ENCODE data around the gene SLC43A1.

Gene SLC43A1

DNA sequence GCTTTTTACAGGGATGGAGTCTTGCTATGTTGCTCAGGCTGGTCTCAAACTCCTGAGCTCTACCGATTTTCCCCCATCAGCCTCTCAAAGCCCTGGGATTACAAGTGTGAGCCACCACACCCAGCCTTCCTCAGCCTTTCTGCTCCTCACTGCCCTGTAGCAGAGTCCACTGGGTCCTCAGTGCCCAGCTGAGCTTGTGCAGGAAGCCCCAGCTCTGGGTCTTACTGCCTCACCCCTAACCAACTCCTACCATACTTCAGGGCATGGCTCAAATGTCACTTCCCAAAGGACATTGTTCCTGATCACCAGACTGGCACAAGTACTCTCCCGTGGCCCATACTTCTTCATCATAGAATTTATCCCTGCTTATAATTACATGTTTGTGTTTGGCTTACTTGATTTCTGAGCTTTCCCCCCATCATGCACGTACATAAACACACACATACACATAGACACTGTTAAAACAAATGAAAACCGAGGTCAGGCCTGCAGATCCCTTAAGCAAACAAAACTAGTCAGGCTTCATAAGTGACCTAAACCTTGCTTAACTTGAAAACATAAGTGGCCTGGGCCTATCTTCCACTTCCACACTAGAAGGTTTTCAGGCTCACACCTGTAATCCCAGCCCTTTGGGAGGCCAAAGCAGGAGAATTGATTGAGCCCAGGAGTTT is 74.6 kb downstream of the SLC43A1 start:
- no peak overlapping the region for H2BK12ac ChIP-seq (ENCODE audit: low read length in 2 of 2)
- H3K18ac ChIP-seq (ENCODE audit: low read depth in 1 of 2, low read length in 2 of 2) = no peak overlapping the region
- no peak overlapping the region for H3K4me2 ChIP-seq (ENCODE audit: low read length, poor library complexity, severe bottlenecking)
- no peak overlapping the region for H3K14ac ChIP-seq (ENCODE audit: low read length in 2 of 2)
- H3K4me3 ChIP-seq (ENCODE audit: insufficient read depth in 1 of 2, low read depth in 1 of 2, low read length in 2 of 2) = no peak overlapping the region
- no peaks in the 10 kb centered on the region for H3K9me3 ChIP-seq (ENCODE audit: control insufficient read depth, low read length)
- H2BK5ac ChIP-seq (ENCODE audit: low read depth, low read length, poor library complexity, severe bottlenecking) = no peak overlapping the region
- no peak overlapping the region for H2AK5ac ChIP-seq (ENCODE audit: low read length, severe bottlenecking)
- WGBS = 84% methylated on average over 4 of the region's 4 CpGs
- no peaks in the 10 kb centered on the region for H3K4me1 ChIP-seq (ENCODE audit: control insufficient read depth, insufficient read depth, low read depth, low read length)
- H3K23ac ChIP-seq (ENCODE audit: low read length in 2 of 2) = no peak overlapping the region
- no peak overlapping the region for H4K8ac ChIP-seq (ENCODE audit: low read length)
- no peak for DNase-seq
- peaks cover 0 to under 1% of the 10 kb centered on the region in 2 experiments for H3K27me3 ChIP-seq (ENCODE audit: control insufficient read depth in 1 of 2, insufficient read depth in 1 of 2, low read length in 2 of 2)
- no peak overlapping the region for H3K27ac ChIP-seq (ENCODE audit: low read length, poor library complexity, severe bottlenecking)
- H4K91ac ChIP-seq (ENCODE audit: low read length) = no peak overlapping the region
- no peak overlapping the region for H2AFZ ChIP-seq (ENCODE audit: low read depth, low read length)
- no peaks in the 10 kb centered on the region for H3K36me3 ChIP-seq (ENCODE audit: control insufficient read depth in 1 of 2, insufficient read depth in 2 of 2, low read depth in 1 of 2, low read length in 2 of 2)
- no peaks in the 10 kb centered on the region for H3K79me1 ChIP-seq (replicated peaks; ENCODE audit: low read length, poor library complexity, severe bottlenecking)
- H2BK120ac ChIP-seq (ENCODE audit: low read depth, low read length) = no peak overlapping the region
- H3K4ac ChIP-seq (ENCODE audit: low read depth in 1 of 2, low read length in 2 of 2) = no peak overlapping the region
- H2BK15ac ChIP-seq (ENCODE audit: low read depth, poor library complexity, severe bottlenecking) = no peak overlapping the region
- no peak overlapping the region for H3K9ac ChIP-seq (ENCODE audit: low read length)

DNA sequence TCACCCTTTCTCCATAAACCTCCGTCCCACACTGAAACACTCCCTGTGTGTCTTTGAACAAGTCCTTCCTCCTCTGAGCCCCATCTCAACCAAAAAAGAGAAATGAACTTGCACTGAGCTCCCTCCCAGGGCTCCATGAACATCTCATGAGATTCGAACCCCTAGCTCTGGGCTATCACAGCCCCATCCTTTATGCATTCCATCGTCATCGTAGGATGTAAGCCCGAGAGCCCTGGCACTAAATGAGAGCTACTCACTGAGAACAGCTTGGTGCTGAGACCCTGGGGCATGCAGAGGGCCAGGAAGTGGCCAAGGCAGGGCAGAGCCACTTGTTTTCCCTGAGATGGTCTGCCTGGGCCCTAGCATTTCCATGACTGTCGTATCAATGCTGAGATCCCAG is 75.7 kb downstream of the SLC43A1 start:
- DNase-seq = no peak
- no peak overlapping the region for H2BK5ac ChIP-seq (ENCODE audit: low read depth, low read length, poor library complexity, severe bottlenecking)
- no peak overlapping the region for H3K4me3 ChIP-seq (ENCODE audit: insufficient read depth in 1 of 2, low read depth in 1 of 2, low read length in 2 of 2)
- H3K4me1 ChIP-seq (ENCODE audit: control insufficient read depth, insufficient read depth, low read depth, low read length) = peaks cover 3% of the 10 kb centered on the region
- H4K8ac ChIP-seq (ENCODE audit: low read length) = no peak overlapping the region
- H3K36me3 ChIP-seq (ENCODE audit: control insufficient read depth in 1 of 2, insufficient read depth in 2 of 2, low read depth in 1 of 2, low read length in 2 of 2) = no peaks in the 10 kb centered on the region
- H3K9me3 ChIP-seq (ENCODE audit: control insufficient read depth, low read length) = no peaks in the 10 kb centered on the region
- H3K9ac ChIP-seq (ENCODE audit: low read length) = no peak overlapping the region
- H2BK15ac ChIP-seq (ENCODE audit: low read depth, poor library complexity, severe bottlenecking) = no peak overlapping the region
- 72% methylated on average over 6 of the region's 6 CpGs for WGBS
- no peak overlapping the region for H3K4ac ChIP-seq (ENCODE audit: low read depth in 1 of 2, low read length in 2 of 2)
- H3K79me1 ChIP-seq (replicated peaks; ENCODE audit: low read length, poor library complexity, severe bottlenecking) = no peaks in the 10 kb centered on the region
- no peak overlapping the region for H2BK120ac ChIP-seq (ENCODE audit: low read depth, low read length)
- no peak overlapping the region for H2AFZ ChIP-seq (ENCODE audit: low read depth, low read length)
- no peak overlapping the region for H3K18ac ChIP-seq (ENCODE audit: low read depth in 1 of 2, low read length in 2 of 2)
- H3K4me2 ChIP-seq (ENCODE audit: low read length, poor library complexity, severe bottlenecking) = no peak overlapping the region
- no peak overlapping the region for H2AK5ac ChIP-seq (ENCODE audit: low read length, severe bottlenecking)
- no peak overlapping the region for H3K27ac ChIP-seq (ENCODE audit: low read length, poor library complexity, severe bottlenecking)
- H3K23ac ChIP-seq (ENCODE audit: low read length in 2 of 2) = no peak overlapping the region
- H2BK12ac ChIP-seq (ENCODE audit: low read length in 2 of 2) = no peak overlapping the region
- no peak overlapping the region for H3K14ac ChIP-seq (ENCODE audit: low read length in 2 of 2)
- H4K91ac ChIP-seq (ENCODE audit: low read length) = no peak overlapping the region
- H3K27me3 ChIP-seq (ENCODE audit: control insufficient read depth in 1 of 2, insufficient read depth in 1 of 2, low read length in 2 of 2) = no peaks in the 10 kb centered on the region

DNA sequence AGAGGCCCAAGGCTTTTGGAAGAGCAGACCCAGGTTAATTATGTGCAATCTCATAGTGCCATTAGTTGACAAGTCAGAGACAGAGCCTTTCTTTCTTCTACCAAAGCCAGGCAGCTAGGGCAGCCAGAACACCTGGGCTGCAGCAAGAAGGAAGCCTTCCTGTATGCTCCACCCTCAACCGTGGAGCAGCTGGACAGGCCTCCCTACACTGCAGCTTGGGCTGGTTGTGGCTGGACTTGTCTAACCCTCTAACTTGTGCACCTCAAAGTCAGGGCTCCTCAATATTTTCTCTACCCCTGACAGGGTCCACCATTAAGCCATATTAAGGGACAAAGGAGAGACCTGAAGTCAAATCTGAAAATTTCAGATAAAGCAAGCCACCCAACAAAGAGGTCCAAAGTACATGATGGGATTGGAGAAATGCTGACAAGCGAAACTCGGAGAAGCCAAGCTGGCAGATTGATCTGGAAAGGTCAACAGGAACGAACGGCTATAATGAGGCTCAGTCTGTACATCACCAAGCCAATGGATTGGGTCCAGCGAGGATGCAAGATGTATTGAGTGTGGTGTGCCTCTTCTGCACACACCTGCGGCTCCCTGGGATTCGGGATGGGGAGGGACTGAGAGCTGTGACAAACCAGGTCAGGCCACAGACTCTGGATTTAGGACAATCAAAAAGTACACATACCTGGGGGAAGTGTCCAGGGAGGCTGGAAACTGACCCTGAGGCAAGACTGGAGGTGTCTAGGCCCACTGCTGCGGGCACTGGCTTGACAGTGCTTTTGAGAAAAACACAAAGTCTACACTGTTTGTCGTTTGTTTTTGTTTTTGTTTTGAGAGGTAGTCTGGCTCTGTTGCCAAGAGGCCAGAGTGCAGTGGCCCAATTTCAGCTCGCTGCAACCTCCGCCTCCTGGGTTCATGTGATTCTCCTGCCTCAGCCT is 76.9 kb downstream of the SLC43A1 start:
- Histone ChIP-seq H3K9ac (ENCODE audit: low read length) (no peak overlapping the region), H3K36me3 (ENCODE audit: control insufficient read depth in 1 of 2, insufficient read depth in 2 of 2, low read depth in 1 of 2, low read length in 2 of 2) (no peaks in the 10 kb centered on the region), H3K4me1 (ENCODE audit: control insufficient read depth, insufficient read depth, low read depth, low read length) (peaks cover 3% of the 10 kb centered on the region), H3K23ac (ENCODE audit: low read length in 2 of 2) (no peak overlapping the region), H3K14ac (ENCODE audit: low read length in 2 of 2) (no peak overlapping the region), H3K4ac (ENCODE audit: low read depth in 1 of 2, low read length in 2 of 2) (no peak overlapping the region), H4K91ac (ENCODE audit: low read length) (no peak overlapping the region), H2BK12ac (ENCODE audit: low read length in 2 of 2) (no peak overlapping the region), H3K9me3 (ENCODE audit: control insufficient read depth, low read length) (no peaks in the 10 kb centered on the region), H2AFZ (ENCODE audit: low read depth, low read length) (no peak overlapping the region), H2BK5ac (ENCODE audit: low read depth, low read length, poor library complexity, severe bottlenecking) (no peak overlapping the region), H3K27ac (ENCODE audit: low read length, poor library complexity, severe bottlenecking) (no peak overlapping the region), H3K18ac (ENCODE audit: low read depth in 1 of 2, low read length in 2 of 2) (no peak overlapping the region), H2BK15ac (ENCODE audit: low read depth, poor library complexity, severe bottlenecking) (no peak overlapping the region), H3K4me2 (ENCODE audit: low read length, poor library complexity, severe bottlenecking) (no peak overlapping the region), H2BK120ac (ENCODE audit: low read depth, low read length) (no peak overlapping the region), H3K79me1 (replicated peaks; ENCODE audit: low read length, poor library complexity, severe bottlenecking) (no peaks in the 10 kb centered on the region), H3K4me3 (ENCODE audit: insufficient read depth in 1 of 2, low read depth in 1 of 2, low read length in 2 of 2) (no peak overlapping the region), H4K8ac (ENCODE audit: low read length) (no peak overlapping the region), H2AK5ac (ENCODE audit: low read length, severe bottlenecking) (no peak overlapping the region), H3K27me3 (ENCODE audit: control insufficient read depth in 1 of 2, insufficient read depth in 1 of 2, low read length in 2 of 2) (no peaks in the 10 kb centered on the region)
- WGBS = 89% methylated on average over 12 of the region's 12 CpGs
- DNase-seq = no peak

DNA sequence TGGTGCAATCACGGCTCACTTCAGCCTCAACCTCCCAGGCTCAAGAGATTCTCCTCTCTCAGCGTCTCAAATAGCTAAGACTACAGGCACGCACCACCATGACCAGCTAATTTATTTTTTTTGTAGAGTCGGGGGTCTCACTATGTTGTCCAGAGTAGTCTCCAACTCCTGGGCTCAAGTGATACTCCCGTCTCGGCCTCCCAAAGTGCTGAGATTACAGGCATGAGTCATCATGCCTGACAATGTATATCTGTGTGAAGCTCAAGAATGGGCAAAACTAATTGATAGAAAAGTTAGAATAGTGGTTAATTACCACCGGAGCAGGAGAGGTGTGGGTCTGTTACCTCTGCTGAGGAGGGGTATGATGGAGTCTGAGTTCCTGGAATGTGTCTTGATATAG is 79.5 kb downstream of the SLC43A1 start:
- Histone ChIP-seq H2BK120ac (ENCODE audit: low read depth, low read length) (no peak overlapping the region), H3K4ac (ENCODE audit: low read depth in 1 of 2, low read length in 2 of 2) (no peak overlapping the region), H3K9ac (ENCODE audit: low read length) (no peak overlapping the region), H3K27ac (ENCODE audit: low read length, poor library complexity, severe bottlenecking) (no peak overlapping the region), H3K4me1 (ENCODE audit: control insufficient read depth, insufficient read depth, low read depth, low read length) (peaks cover 7% of the 10 kb centered on the region), H4K8ac (ENCODE audit: low read length) (no peak overlapping the region), H2AFZ (ENCODE audit: low read depth, low read length) (no peak overlapping the region), H2BK15ac (ENCODE audit: low read depth, poor library complexity, severe bottlenecking) (no peak overlapping the region), H2BK5ac (ENCODE audit: low read depth, low read length, poor library complexity, severe bottlenecking) (no peak overlapping the region), H3K4me2 (ENCODE audit: low read length, poor library complexity, severe bottlenecking) (no peak overlapping the region), H2BK12ac (ENCODE audit: low read length in 2 of 2) (no peak overlapping the region), H3K14ac (ENCODE audit: low read length in 2 of 2) (no peak overlapping the region), H3K27me3 (ENCODE audit: control insufficient read depth in 1 of 2, insufficient read depth in 1 of 2, low read length in 2 of 2) (no peaks in the 10 kb centered on the region), H3K9me3 (ENCODE audit: control insufficient read depth, low read length) (no peaks in the 10 kb centered on the region), H3K36me3 (ENCODE audit: control insufficient read depth in 1 of 2, insufficient read depth in 2 of 2, low read depth in 1 of 2, low read length in 2 of 2) (no peaks in the 10 kb centered on the region), H3K18ac (ENCODE audit: low read depth in 1 of 2, low read length in 2 of 2) (no peak overlapping the region), H3K23ac (ENCODE audit: low read length in 2 of 2) (no peak overlapping the region), H3K79me1 (replicated peaks; ENCODE audit: low read length, poor library complexity, severe bottlenecking) (no peaks in the 10 kb centered on the region), H2AK5ac (ENCODE audit: low read length, severe bottlenecking) (no peak overlapping the region), H4K91ac (ENCODE audit: low read length) (no peak overlapping the region), H3K4me3 (ENCODE audit: insufficient read depth in 1 of 2, low read depth in 1 of 2, low read length in 2 of 2) (no peak overlapping the region)
- WGBS = 76% methylated on average over 7 of the region's 7 CpGs
- DNase-seq = no peak

All from mesenchymal stem cell (in vitro differentiated cells and primary cell).